ENCODE data around the gene ADGRG3. TPM values are rescaled to one million over a fixed set of nuclear protein-coding genes. Genes with fewer than 3 reads are reported as not detected.

Gene ADGRG3
- total and polyA plus RNA-seq, 2 experiments from 2014 or later: not detected

GRCh38 chr16:57730771-57731730, 62.9 kb downstream of the ADGRG3 start:
- Histone ChIP-seq H2AFZ (no peak overlapping the region), H4K20me1 (replicated peaks; ENCODE audit: insufficient read depth) (no peaks in the 10 kb centered on the region), H3K4me1 (ENCODE audit: insufficient read depth) (no peaks in the 10 kb centered on the region), H3F3A (replicated peaks; ENCODE audit: low read depth) (no peaks in the 10 kb centered on the region), H3K9me2 (ENCODE audit: insufficient read depth) (no peaks in the 10 kb centered on the region), H3K36me3 (ENCODE audit: insufficient read depth) (no peaks in the 10 kb centered on the region), H3K4me2 (no peak overlapping the region), H3K27me3 (ENCODE audit: insufficient read depth) (no peaks in the 10 kb centered on the region), H3K79me2 (replicated peaks; ENCODE audit: insufficient read depth) (no peaks in the 10 kb centered on the region), H3K27ac (ENCODE audit: low read depth) (no peak overlapping the region), H3K4me3 (no peak overlapping the region)
- peaks cover 5% of the 10 kb centered on the region; the same call in 1 of the 3 replicates for H3K36me3 Mint-ChIP-seq (ENCODE audit: low read depth)
- H3K27ac Mint-ChIP-seq: no peak overlapping the region
- H3K4me3 Mint-ChIP-seq: no peak overlapping the region
- H3K27me3 Mint-ChIP-seq (ENCODE audit: insufficient read depth, low read depth, poor library complexity): peaks cover 8% of the 10 kb centered on the region
- ATAC-seq (no peak), DNase-seq (ENCODE audit: low spot score) (no peak)
- H3K4me1 Mint-ChIP-seq: no peaks in the 10 kb centered on the region; the same call in 2 of the 3 replicates
- TF ChIP-seq STAT1 (IDR thresholded peaks at IDR 0.05; ENCODE audit: unreplicated experiment): no peak
- H3K9me3 Mint-ChIP-seq: no peaks in the 10 kb centered on the region; the same call in 2 of the 3 replicates

GRCh38 chr16:57732037-57732436, 63.9 kb downstream of the ADGRG3 start:
- Histone ChIP-seq H3K27ac (ENCODE audit: low read depth) (no peak overlapping the region), H3K36me3 (ENCODE audit: insufficient read depth) (no peaks in the 10 kb centered on the region), H3K27me3 (ENCODE audit: insufficient read depth) (no peaks in the 10 kb centered on the region), H3K9me2 (ENCODE audit: insufficient read depth) (no peaks in the 10 kb centered on the region), H3F3A (replicated peaks; ENCODE audit: low read depth) (no peaks in the 10 kb centered on the region), H2AFZ (no peak overlapping the region), H3K4me3 (no peak overlapping the region), H3K4me2 (no peak overlapping the region), H3K4me1 (ENCODE audit: insufficient read depth) (peaks cover 8% of the 10 kb centered on the region; the same call in 1 of the 2 replicates), H3K79me2 (replicated peaks; ENCODE audit: insufficient read depth) (no peaks in the 10 kb centered on the region; the same call in 1 of the 2 replicates), H4K20me1 (replicated peaks; ENCODE audit: insufficient read depth) (no peaks in the 10 kb centered on the region)
- Mint-ChIP-seq H3K4me1 (peaks cover 7% of the 10 kb centered on the region), H3K9me3 (no peaks in the 10 kb centered on the region; the same call in 2 of the 3 replicates), H3K4me3 (no peak overlapping the region), H3K27ac (no peak overlapping the region), H3K27me3 (ENCODE audit: insufficient read depth, low read depth, poor library complexity) (peaks cover 11% of the 10 kb centered on the region), H3K36me3 (ENCODE audit: low read depth) (peaks cover 7% of the 10 kb centered on the region; the same call in 2 of the 3 replicates)
- ATAC-seq (no peak), DNase-seq (ENCODE audit: low spot score) (no peak)
- no peak for TF ChIP-seq ZNF331 (CRISPR knock-in tag; IDR thresholded peaks at IDR 0.05; ENCODE audit: low read depth)
- no peak for TF ChIP-seq NANOG (IDR thresholded peaks at IDR 0.05; ENCODE audit: borderline replicate concordance)
- TF ChIP-seq EZH2 (IDR thresholded peaks at IDR 0.05; ENCODE audit: low read depth, unreplicated experiment): no peak
- no peak for TF ChIP-seq CTCF (conservative IDR thresholded peaks at IDR 0.05; ENCODE audit: low read depth in 2 of 2)
- no peak for TF ChIP-seq CREB1 (CRISPR knock-in tag; IDR thresholded peaks at IDR 0.05; ENCODE audit: low read depth)
- TF ChIP-seq EZH2phosphoT487 (IDR thresholded peaks at IDR 0.05; ENCODE audit: unreplicated experiment): no peak
- no peak for TF ChIP-seq ZNF462 (CRISPR knock-in tag; IDR thresholded peaks at IDR 0.05)
- TF ChIP-seq STAT1 (IDR thresholded peaks at IDR 0.05; ENCODE audit: unreplicated experiment): no peak
- no peak for TF ChIP-seq ZNF114 (CRISPR knock-in tag; IDR thresholded peaks at IDR 0.05)
- TF ChIP-seq JUNB (IDR thresholded peaks at IDR 0.05; ENCODE audit: unreplicated experiment): no peak
- no peak for TF ChIP-seq POLR2AphosphoS5 (IDR thresholded peaks at IDR 0.05; ENCODE audit: low read depth)

Measured in GM23338 (cell line).